Pancreas (tissue), 10 donors: ENCODE results near the gene LENG8. TPM values are rescaled to one million over a fixed set of nuclear protein-coding genes. Genes with fewer than 3 reads are reported as not detected.

Source experiments
- ATAC-seq, 4 donors: fragments of 200-7000 bp; cut with Tn5 transposase; one replicate each; pipeline versions ENCODE4 v1.8.0 to v1.9.1; 2020; ENCODE audit warnings: mild to moderate bottlenecking in 4 of 4, moderate library complexity in 4 of 4
- DNase-seq, 6 donors: peaks; one replicate each; pipeline ENCODE4 v3.0.0-alpha.2; 2020
- FAIRE-seq: peaks from 2 replicates; lab custom pipeline; 2012; peaks lifted over from hg19 to GRCh38; lab: Jason Lieb, UNC
- H3K27ac ChIP-seq, 4 donors: fragments of 200-600 bp; sonication (generic); 1 replicate in 3 of 4; 2 replicates in 1 of 4; pipeline versions ENCODE4 v1.5.0 to v1.8.0; 2020
- H3K27me3 ChIP-seq, 4 donors: fragments of 200-600 bp; one replicate each; pipeline ENCODE4 v1.8.0; 2021
- H3K36me3 ChIP-seq, 3 donors: fragments of 200-600 bp; sonication (generic) in 1 of 3; one replicate each; pipeline versions ENCODE4 v1.5.0 to v1.8.0; 2020 to 2021
- H3K4me1 ChIP-seq, 3 donors: fragments of 200-600 bp; one replicate each; pipeline ENCODE4 v1.8.0; 2021
- H3K4me3 ChIP-seq, 4 donors: fragments of 200-600 bp; sonication (generic) in 2 of 4; one replicate each; pipeline versions ENCODE4 v1.5.0 to v1.8.0; 2020 to 2021
- H3K9me3 ChIP-seq, 4 donors: fragments of 200-600 bp; one replicate each; pipeline ENCODE4 v1.8.0; 2021
- CTCF ChIP-seq, 4 donors: fragments of 200-600 bp; sonication (generic) in 3 of 4; IDR thresholded peaks; one replicate each; pipeline versions ENCODE4 v1.5.0 to v1.8.0; 2021; ENCODE audit warnings: antibody characterized with exemption in 4 of 4
- WGBS, 2 donors: extraction: QIAGEN DNeasy Blood & Tissue Kit; methylation state at CpG; one replicate each; pipeline ENCODE4 v1.1.7; 2013; 5-methylcytosine and 5-hydroxymethylcytosine counted together
- intact Hi-C, 3 donors: fragments of 100-400 bp; cut with DNase I; formaldehyde crosslinking; loops; one replicate each; pipeline versions ENCODE4 v1.11.1 to v1.14.2; 2022
- polyA plus RNA-seq, 2 donors: library from polyadenylated mRNA; stranded (reverse); fragments of 200-250 nt; gene quantifications; one replicate each; pipeline ENCODE4 v1.2.3, GENCODE V29; 2013
- total RNA-seq, 6 donors: library from RNA; stranded (reverse); fragmentation: NEBNext Ultra II Directional in 4 of 6; extraction: Animal tissue kit (Norgen Biotek cat#: 25700) in 4 of 6; gene quantifications; one replicate each; pipeline versions ENCODE4 v1.2.1 to v1.2.4, GENCODE V29; 2021 to 2023
- donor health status: healthy with polysubstance abuse.
- donor health status: DM: no; HTN: no; CAD: no; lungs with moderate emphysema.
- donor health status: DM: no; HTN: no; CAD: no.
- donor health status: control.
- donor health status: control.
- donor health status: Bipolar disorder and iron deficiency.
- donor health status: DM: yes; HTN: yes; CAD: no.
- donor health status: DM: no; HTN: no; CAD: no.
- donor health status: DM: no; HTN: no; CAD: no.
- donor health status: DM: yes; HTN: yes; CAD: no.

Gene LENG8
- total and polyA plus RNA-seq, 8 donors = 64.8 to 657 (median 142) TPM

GRCh38 chr19:54408456-54409026 is 40.5 kb upstream of the LENG8 start:
- no peak overlapping the region for H3K27ac ChIP-seq
- H3K9me3 ChIP-seq = no peaks in the 10 kb centered on the region
- no peak for ATAC-seq
- no peak overlapping the region for H3K4me3 ChIP-seq
- DNase-seq = no peak
- no peaks in the 10 kb centered on the region for H3K36me3 ChIP-seq
- intact Hi-C loops = no loop called here
- 72 to 73% methylated on average over 9 of the region's 9 CpGs for WGBS, 2 donors
- no peaks in the 10 kb centered on the region for H3K27me3 ChIP-seq
- TF ChIP-seq CTCF (IDR thresholded peaks at IDR 0.05) = no peak
- FAIRE-seq = no peak
- no peaks in the 10 kb centered on the region for H3K4me1 ChIP-seq

GRCh38 chr19:54411033-54411432 is 38.0 kb upstream of the LENG8 start:
- Histone ChIP-seq H3K4me3 (no peak overlapping the region), H3K27me3 (peaks cover 0 to 9% (median 3%) of the 10 kb centered on the region in 4 donors), H3K9me3 (no peaks in the 10 kb centered on the region), H3K36me3 (no peaks in the 10 kb centered on the region), H3K27ac (no peak overlapping the region), H3K4me1 (no peaks in the 10 kb centered on the region)
- ATAC-seq = no peak
- no peak for DNase-seq
- no peak for TF ChIP-seq CTCF (IDR thresholded peaks at IDR 0.05)
- no peak for FAIRE-seq
- intact Hi-C loops = no loop called here

- no peak overlapping the region for H3K27ac ChIP-seq
- WGBS, 2 donors = 56 to 67% methylated on average over 4 of the region's 4 CpGs
- FAIRE-seq (no peak), DNase-seq (no peak), ATAC-seq (no peak)
- H3K36me3 ChIP-seq = no peaks in the 10 kb centered on the region
- no peak overlapping the region for H3K4me3 ChIP-seq
- H3K4me1 ChIP-seq = no peaks in the 10 kb centered on the region
- no peaks in the 10 kb centered on the region for H3K9me3 ChIP-seq
- no peak for TF ChIP-seq CTCF (IDR thresholded peaks at IDR 0.05)
- peaks cover 0 to 9% (median 3%) of the 10 kb centered on the region in 4 donors for H3K27me3 ChIP-seq
- intact Hi-C loops = no loop called here
Measured at GRCh38 chr19:54412877-54413276, 36.1 kb upstream of the LENG8 start.

DNA sequence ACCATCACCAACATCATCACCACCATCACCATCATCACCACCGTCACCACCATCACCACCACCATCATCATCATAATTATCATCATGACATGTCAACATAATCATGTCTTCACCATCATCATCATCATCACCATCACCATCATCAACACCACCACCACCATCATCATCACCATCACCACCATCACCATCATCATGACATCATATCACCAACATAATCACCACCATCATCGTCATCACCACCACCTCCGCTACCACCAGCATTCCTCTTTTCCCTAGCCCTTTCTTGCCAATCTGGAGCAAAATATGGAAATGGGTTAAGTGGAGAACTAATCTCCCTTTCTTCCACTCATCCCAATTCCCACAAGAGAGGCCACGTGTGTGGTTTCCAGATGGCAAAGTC is 34.8 kb upstream of the LENG8 start:
- DNase-seq (no peak), ATAC-seq (no peak), FAIRE-seq (no peak)
- TF ChIP-seq CTCF (IDR thresholded peaks at IDR 0.05) = no peak
- peaks cover 0 to 9% (median 3%) of the 10 kb centered on the region in 4 donors for H3K27me3 ChIP-seq
- 76 to 90% methylated on average over 4 of the region's 4 CpGs for WGBS, 2 donors
- H3K27ac ChIP-seq = no peak overlapping the region
- no peaks in the 10 kb centered on the region for H3K4me1 ChIP-seq
- no peaks in the 10 kb centered on the region for H3K36me3 ChIP-seq
- intact Hi-C loops = no loop called here
- H3K9me3 ChIP-seq = no peaks in the 10 kb centered on the region
- no peak overlapping the region for H3K4me3 ChIP-seq

- 3 to 4% methylated on average over 43 to 64 of the region's 68 CpGs for WGBS, 2 donors
- H3K27me3 ChIP-seq = peaks cover 0 to 9% (median 3%) of the 10 kb centered on the region in 4 donors
Measured at GRCh38 chr19:54415208-54415900, 33.6 kb upstream of the LENG8 start, which contains the start of gene TTYH1. TSS of gene TTYH1 (plus strand) at chr19:54415464. CDS start at chr19:54415553, 89 bp downstream.

More at GRCh38 chr19:54415208-54415900, 33.6 kb upstream of the LENG8 start, which contains the start of gene TTYH1:
- FAIRE-seq (no peak), ATAC-seq (peak; percentile 37 to 74 (median 54)), DNase-seq (peak in 3 of 6 donors; percentile 45 to 78 (median 60))
- no peaks in the 10 kb centered on the region for H3K36me3 ChIP-seq
- TF ChIP-seq CTCF (IDR thresholded peaks at IDR 0.05) = peak; percentile 31 to 44 (median 40)
- H3K27ac ChIP-seq = peak within 1 kb of the TSS in 2 of 4 donors; percentile 46 to 63
- peak within 1 kb of the TSS in 3 of 4 donors; percentile 27 to 44 (median 41) for H3K4me3 ChIP-seq
- intact Hi-C loops = no loop called here
- H3K9me3 ChIP-seq = no peaks in the 10 kb centered on the region
- H3K4me1 ChIP-seq = no peaks in the 10 kb centered on the region
